CD4-positive, alpha-beta T cell treated with Interleukin-4 for 4 hours (primary cell): Measurements from ENCODE around the gene PXMP4.
"Not testable (repeated sequence)": the region's sequence is repeated elsewhere in the genome, so short reads cannot be mapped to it uniquely, and the experiment has no call there.

Experiments used
- DNase-seq: peaks from one replicate; pipeline ENCODE4 v3.0.0-alpha.2; 2020

PXMP4 gene

GRCh38 chr20:33701629-33702450, 18.3 kb downstream of the PXMP4 start:
- no peak for DNase-seq

- not testable (repeated sequence) for DNase-seq
Observed at GRCh38 chr20:33700696-33701441, 19.2 kb downstream of the PXMP4 start.

GRCh38 chr20:33698966-33699365, 21.1 kb downstream of the PXMP4 start:
- DNase-seq, result not testable (repeated sequence)

- DNase-seq, result no peak
Observed at GRCh38 chr20:33697129-33697528, 23.0 kb downstream of the PXMP4 start.

- DNase-seq, result no peak
Observed at GRCh38 chr20:33696448-33696847, 23.7 kb downstream of the PXMP4 start.

- no peak for DNase-seq
Observed at GRCh38 chr20:33694639-33695012, 25.5 kb downstream of the PXMP4 start.

GRCh38 chr20:33693741-33694638, 26.1 kb downstream of the PXMP4 start:
- DNase-seq, result no peak

GRCh38 chr20:33693289-33693688, 26.8 kb downstream of the PXMP4 start:
- DNase-seq, result no peak

- peak; percentile 76 for DNase-seq
Observed at GRCh38 chr20:33689973-33690372, 30.1 kb downstream of the PXMP4 start.

- DNase-seq, result no peak
Observed at GRCh38 chr20:33689493-33689892, 30.6 kb downstream of the PXMP4 start.

- no peak for DNase-seq
Observed at GRCh38 chr20:33688938-33689424, 31.1 kb downstream of the PXMP4 start.

- DNase-seq, result no peak
Observed at GRCh38 chr20:33687993-33688937, 31.8 kb downstream of the PXMP4 start.

GRCh38 chr20:33687370-33687915, 32.7 kb downstream of the PXMP4 start:
- no peak for DNase-seq

- DNase-seq, result no peak
Observed at GRCh38 chr20:33686984-33687366, 33.1 kb downstream of the PXMP4 start.

GRCh38 chr20:33686100-33686983, 33.8 kb downstream of the PXMP4 start, which contains the start of gene E2F1:
Gene E2F1 (minus strand): TSS chr20:33686385. CDS start chr20:33686264, 121 bp downstream.
- DNase-seq, result peak; percentile 91

- peak; percentile 19 for DNase-seq
Observed at GRCh38 chr20:33685328-33686099, 34.6 kb downstream of the PXMP4 start.

GRCh38 chr20:33684533-33685327, 35.4 kb downstream of the PXMP4 start:
- DNase-seq, result no peak

GRCh38 chr20:33681728-33682353, 38.3 kb downstream of the PXMP4 start:
- no peak for DNase-seq
